Neural cell (in vitro differentiated cells): ENCODE measurements around the gene TMOD1. TPM values are rescaled to one million over a fixed set of nuclear protein-coding genes. Genes with fewer than 3 reads are reported as not detected.

Source experiments
- H2AFZ ChIP-seq: fragments of 200-600, 300-800 bp; sonication (generic), shearing (Covaris generic); 2 replicates; pipeline ENCODE4 v1.6.0; 2014; ENCODE audit warnings: low read depth, mild to moderate bottlenecking, antibody characterized with exemption, low read length, moderate library complexity
- H3F3A ChIP-seq: fragments of 200-600 bp; shearing (Covaris generic); 2 replicates; pipeline ENCODE4 v1.6.1; 2016; ENCODE audit warnings: mild to moderate bottlenecking, moderate library complexity, mixed read lengths, antibody characterized with exemption, low read length; ENCODE audit not compliant: insufficient read depth, poor library complexity, severe bottlenecking
- H3K27ac ChIP-seq: fragments of 200-600, 300-800 bp; sonication (generic), shearing (Covaris generic); 2 replicates; pipeline ENCODE4 v1.5.1; 2014; ENCODE audit warnings: mild to moderate bottlenecking, low read length, moderate library complexity
- H3K27me3 ChIP-seq: fragments of 300-800, 200-600 bp; sonication (generic), shearing (Covaris generic); 2 replicates; pipeline ENCODE4 v1.6.0; 2014; ENCODE audit warnings: mild to moderate bottlenecking, low read depth, low read length, moderate library complexity; ENCODE audit not compliant: insufficient read depth
- H3K36me3 ChIP-seq: fragments of 300-800, 200-600 bp; sonication (generic), shearing (Covaris generic); 2 replicates; pipeline ENCODE4 v1.5.1; 2014; ENCODE audit warnings: mild to moderate bottlenecking, antibody characterized with exemption, low read length, moderate library complexity; ENCODE audit not compliant: insufficient read depth
- H3K4me2 ChIP-seq: fragments of 300-800, 200-600 bp; sonication (generic), shearing (Covaris generic); 2 replicates; pipeline ENCODE4 v1.6.0; 2014; ENCODE audit warnings: mild to moderate bottlenecking, low read length
- H3K4me3 ChIP-seq: fragments of 300-800, 200-600 bp; sonication (generic), shearing (Covaris generic); 2 replicates; pipeline ENCODE4 v1.5.1; 2014; ENCODE audit warnings: mild to moderate bottlenecking, low read length, moderate library complexity
- H3K79me2 ChIP-seq: fragments of 200-600 bp; shearing (Covaris generic); replicated peaks from 2 replicates; pipeline ENCODE4 v1.6.0; 2014; ENCODE audit warnings: mild to moderate bottlenecking, low read length, moderate library complexity; ENCODE audit not compliant: insufficient read depth
- H3K9ac ChIP-seq: fragments of 300-800, 200-600 bp; sonication (generic), shearing (Covaris generic); 2 replicates; pipeline ENCODE4 v1.6.1; 2016; ENCODE audit warnings: mild to moderate bottlenecking, low read length, mixed read lengths
- H3K9me2 ChIP-seq: fragments of 200-600 bp; shearing (Covaris generic); 2 replicates; pipeline ENCODE4 v1.6.1; 2016; ENCODE audit warnings: mild to moderate bottlenecking, low read length, mixed read lengths; ENCODE audit not compliant: insufficient read depth
- H3K9me3 ChIP-seq: fragments of 200-600, 300-800 bp; sonication (generic), shearing (Covaris generic); 2 replicates; pipeline ENCODE4 v1.6.1; 2016; ENCODE audit warnings: mild to moderate bottlenecking, mixed run types, low read length, moderate library complexity, mixed read lengths
- H4K20me1 ChIP-seq: fragments of 200-600 bp; shearing (Covaris generic); 2 replicates; pipeline ENCODE4 v1.6.1; 2016; ENCODE audit warnings: mild to moderate bottlenecking, mixed run types; ENCODE audit not compliant: insufficient read depth
- EP300 ChIP-seq: fragments of 450-650 bp; conservative IDR thresholded peaks from 2 replicates; pipeline ENCODE4 v1.6.1; 2014; ENCODE audit warnings: antibody characterized with exemption, mild to moderate bottlenecking, moderate library complexity; ENCODE audit not compliant: poor library complexity, severe bottlenecking
- EZH2 ChIP-seq: fragments of 200-600, 300-800 bp; shearing (Covaris generic), sonication (generic); IDR thresholded peaks from 2 replicates; pipeline ENCODE4 v1.6.1; 2014; ENCODE audit warnings: antibody characterized with exemption, low read length, borderline replicate concordance, mild to moderate bottlenecking; ENCODE audit not compliant: insufficient read depth, poor library complexity, severe bottlenecking
- MXI1 ChIP-seq: fragments of 450-650 bp; conservative IDR thresholded peaks from 2 replicates; pipeline ENCODE4 v1.6.1; 2014; ENCODE audit warnings: antibody characterized with exemption, mild to moderate bottlenecking; ENCODE audit not compliant: poor library complexity, severe bottlenecking
- POLR2AphosphoS5 ChIP-seq: IDR thresholded peaks from 2 replicates; pipeline ENCODE4 v1.6.1; 2012
- RAD21 ChIP-seq: fragments of 450-650 bp; conservative IDR thresholded peaks from 2 replicates; pipeline ENCODE4 v1.6.1; 2014; ENCODE audit warnings: antibody characterized with exemption, mild to moderate bottlenecking, moderate library complexity
- SMC3 ChIP-seq: fragments of 450-650 bp; conservative IDR thresholded peaks from 2 replicates; pipeline ENCODE4 v1.6.1; 2014; ENCODE audit warnings: antibody characterized with exemption, mild to moderate bottlenecking, moderate library complexity; ENCODE audit not compliant: poor library complexity
- TAF1 ChIP-seq: IDR thresholded peaks from 2 replicates; pipeline ENCODE4 v1.6.1; 2012; ENCODE audit warnings: low read depth
- polyA plus RNA-seq: library from polyadenylated mRNA; depleted of rRNA; stranded (reverse); fragments of >200 nt; gene quantifications from 2 replicates; pipeline ENCODE4 v1.2.3, GENCODE V29; 2014
- TF ChIP-seq, protein P1 (sequence below): fragments of 450-650 bp; IDR thresholded peaks from 2 replicates; pipeline ENCODE4 v1.5.1; 2014; ENCODE audit warnings: antibody characterized with exemption, mild to moderate bottlenecking, moderate library complexity; ENCODE audit not compliant: poor library complexity, severe bottlenecking
- TF ChIP-seq, protein P2 (sequence below): IDR thresholded peaks from 2 replicates; pipeline ENCODE4 v1.6.1; 2012; ENCODE audit warnings: borderline replicate concordance

The TMOD1 gene
- polyA plus RNA-seq, 1 donor from 2014 or later, result 0.17 TPM

DNA sequence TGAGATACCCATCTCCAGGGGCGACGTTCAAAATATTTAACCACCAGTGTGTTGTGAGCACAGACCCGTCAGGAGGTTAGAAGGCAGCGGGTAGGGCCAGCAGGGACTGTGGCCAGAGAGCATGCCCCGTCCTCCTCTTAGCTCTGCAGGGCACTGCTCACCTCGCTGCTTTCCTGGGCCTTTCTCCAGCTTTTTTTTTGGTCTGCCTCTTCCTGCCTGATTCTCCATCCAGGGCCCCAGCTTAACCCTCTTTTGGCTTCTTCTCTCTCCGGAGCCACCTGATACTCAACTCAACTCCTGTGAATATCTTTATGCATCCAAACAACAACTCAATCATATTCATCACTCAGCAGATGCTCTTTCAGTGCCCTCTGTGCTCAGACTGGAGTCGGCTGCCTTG, 44.0 kb downstream of the TMOD1 start:
- Histone ChIP-seq H3F3A (no peaks in the 10 kb centered on the region), H3K9me2 (no peaks in the 10 kb centered on the region), H3K27ac (no peak overlapping the region), H3K9me3 (no peaks in the 10 kb centered on the region), H3K36me3 (no peaks in the 10 kb centered on the region), H3K79me2 (no peaks in the 10 kb centered on the region), H3K4me3 (no peak overlapping the region), H3K4me2 (no peak overlapping the region), H3K27me3 (no peaks in the 10 kb centered on the region), H3K9ac (no peak overlapping the region), H2AFZ (no peak overlapping the region), H4K20me1 (no peaks in the 10 kb centered on the region)
- TF ChIP-seq EP300 (no peak), TAF1 (no peak), MXI1 (no peak), POLR2AphosphoS5 (no peak), SMC3 (no peak), RAD21 (no peak), EZH2 (no peak)
- TF ChIP-seq, protein P1, sequence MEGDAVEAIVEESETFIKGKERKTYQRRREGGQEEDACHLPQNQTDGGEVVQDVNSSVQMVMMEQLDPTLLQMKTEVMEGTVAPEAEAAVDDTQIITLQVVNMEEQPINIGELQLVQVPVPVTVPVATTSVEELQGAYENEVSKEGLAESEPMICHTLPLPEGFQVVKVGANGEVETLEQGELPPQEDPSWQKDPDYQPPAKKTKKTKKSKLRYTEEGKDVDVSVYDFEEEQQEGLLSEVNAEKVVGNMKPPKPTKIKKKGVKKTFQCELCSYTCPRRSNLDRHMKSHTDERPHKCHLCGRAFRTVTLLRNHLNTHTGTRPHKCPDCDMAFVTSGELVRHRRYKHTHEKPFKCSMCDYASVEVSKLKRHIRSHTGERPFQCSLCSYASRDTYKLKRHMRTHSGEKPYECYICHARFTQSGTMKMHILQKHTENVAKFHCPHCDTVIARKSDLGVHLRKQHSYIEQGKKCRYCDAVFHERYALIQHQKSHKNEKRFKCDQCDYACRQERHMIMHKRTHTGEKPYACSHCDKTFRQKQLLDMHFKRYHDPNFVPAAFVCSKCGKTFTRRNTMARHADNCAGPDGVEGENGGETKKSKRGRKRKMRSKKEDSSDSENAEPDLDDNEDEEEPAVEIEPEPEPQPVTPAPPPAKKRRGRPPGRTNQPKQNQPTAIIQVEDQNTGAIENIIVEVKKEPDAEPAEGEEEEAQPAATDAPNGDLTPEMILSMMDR, result no peak
- TF ChIP-seq, protein P2, sequence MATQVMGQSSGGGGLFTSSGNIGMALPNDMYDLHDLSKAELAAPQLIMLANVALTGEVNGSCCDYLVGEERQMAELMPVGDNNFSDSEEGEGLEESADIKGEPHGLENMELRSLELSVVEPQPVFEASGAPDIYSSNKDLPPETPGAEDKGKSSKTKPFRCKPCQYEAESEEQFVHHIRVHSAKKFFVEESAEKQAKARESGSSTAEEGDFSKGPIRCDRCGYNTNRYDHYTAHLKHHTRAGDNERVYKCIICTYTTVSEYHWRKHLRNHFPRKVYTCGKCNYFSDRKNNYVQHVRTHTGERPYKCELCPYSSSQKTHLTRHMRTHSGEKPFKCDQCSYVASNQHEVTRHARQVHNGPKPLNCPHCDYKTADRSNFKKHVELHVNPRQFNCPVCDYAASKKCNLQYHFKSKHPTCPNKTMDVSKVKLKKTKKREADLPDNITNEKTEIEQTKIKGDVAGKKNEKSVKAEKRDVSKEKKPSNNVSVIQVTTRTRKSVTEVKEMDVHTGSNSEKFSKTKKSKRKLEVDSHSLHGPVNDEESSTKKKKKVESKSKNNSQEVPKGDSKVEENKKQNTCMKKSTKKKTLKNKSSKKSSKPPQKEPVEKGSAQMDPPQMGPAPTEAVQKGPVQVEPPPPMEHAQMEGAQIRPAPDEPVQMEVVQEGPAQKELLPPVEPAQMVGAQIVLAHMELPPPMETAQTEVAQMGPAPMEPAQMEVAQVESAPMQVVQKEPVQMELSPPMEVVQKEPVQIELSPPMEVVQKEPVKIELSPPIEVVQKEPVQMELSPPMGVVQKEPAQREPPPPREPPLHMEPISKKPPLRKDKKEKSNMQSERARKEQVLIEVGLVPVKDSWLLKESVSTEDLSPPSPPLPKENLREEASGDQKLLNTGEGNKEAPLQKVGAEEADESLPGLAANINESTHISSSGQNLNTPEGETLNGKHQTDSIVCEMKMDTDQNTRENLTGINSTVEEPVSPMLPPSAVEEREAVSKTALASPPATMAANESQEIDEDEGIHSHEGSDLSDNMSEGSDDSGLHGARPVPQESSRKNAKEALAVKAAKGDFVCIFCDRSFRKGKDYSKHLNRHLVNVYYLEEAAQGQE, result no peak

DNA sequence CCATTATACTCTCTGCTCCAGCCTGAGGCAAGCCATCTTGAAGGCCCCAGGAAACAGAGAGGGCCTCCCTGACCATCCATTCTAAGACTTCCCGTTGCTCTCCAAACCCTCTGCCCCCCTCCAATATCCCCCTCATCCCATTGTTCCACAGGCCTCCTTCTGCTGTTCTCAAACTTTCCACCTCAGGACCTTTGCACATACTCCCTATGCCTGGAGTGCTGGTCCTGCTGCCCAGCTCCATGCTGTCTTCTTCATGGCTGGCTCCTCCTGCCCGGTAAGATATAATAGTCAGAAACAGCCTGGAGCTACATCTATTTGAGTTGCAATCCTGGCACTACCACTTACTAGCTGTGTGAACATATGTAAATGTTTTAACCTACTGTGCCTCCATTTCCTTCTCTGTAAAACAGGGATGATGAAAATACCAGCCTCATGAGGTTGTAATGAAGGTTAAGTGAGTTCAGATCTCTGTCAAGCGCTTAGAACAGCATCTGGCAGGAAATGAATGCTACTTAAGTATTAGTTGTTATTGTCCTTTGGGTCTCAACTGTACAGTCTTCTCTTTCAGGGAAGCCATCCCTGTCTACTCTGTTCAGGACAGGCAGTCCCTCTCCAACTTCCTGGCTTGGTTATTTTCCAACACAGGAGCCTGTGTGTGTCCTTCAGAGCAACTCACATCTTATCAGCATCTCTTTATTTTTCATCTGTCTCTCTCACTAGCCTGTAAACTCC, 45.8 kb downstream of the TMOD1 start:
- H3K4me2 ChIP-seq, result no peak overlapping the region
- no peaks in the 10 kb centered on the region for H3K36me3 ChIP-seq
- no peaks in the 10 kb centered on the region for H3K9me3 ChIP-seq
- H4K20me1 ChIP-seq, result no peaks in the 10 kb centered on the region
- no peaks in the 10 kb centered on the region for H3K9me2 ChIP-seq
- TF ChIP-seq EZH2, result no peak
- TF ChIP-seq MXI1, result no peak
- TF ChIP-seq, protein P1, result no peak
- no peak for TF ChIP-seq SMC3
- TF ChIP-seq, protein P2, result no peak
- no peak for TF ChIP-seq EP300
- TF ChIP-seq TAF1, result no peak
- no peak for TF ChIP-seq POLR2AphosphoS5
- TF ChIP-seq RAD21, result no peak
- H3K27me3 ChIP-seq, result no peaks in the 10 kb centered on the region
- H3K27ac ChIP-seq, result no peak overlapping the region
- no peaks in the 10 kb centered on the region for H3F3A ChIP-seq
- H3K4me3 ChIP-seq, result no peak overlapping the region
- H2AFZ ChIP-seq, result no peak overlapping the region
- no peak overlapping the region for H3K9ac ChIP-seq
- no peaks in the 10 kb centered on the region for H3K79me2 ChIP-seq
